Fibroblast of peridontal ligament (primary cell): ENCODE measurements around the gene NEU4.
"Not testable (repeated sequence)": the region's sequence is repeated elsewhere in the genome, so short reads cannot be mapped to it uniquely, and the experiment has no call there.

Source experiments
- DNase-seq: peaks from one replicate; pipeline ENCODE4 v3.0.0-alpha.2; 2010; ENCODE audit errors: extremely low read depth

Gene NEU4

DNA sequence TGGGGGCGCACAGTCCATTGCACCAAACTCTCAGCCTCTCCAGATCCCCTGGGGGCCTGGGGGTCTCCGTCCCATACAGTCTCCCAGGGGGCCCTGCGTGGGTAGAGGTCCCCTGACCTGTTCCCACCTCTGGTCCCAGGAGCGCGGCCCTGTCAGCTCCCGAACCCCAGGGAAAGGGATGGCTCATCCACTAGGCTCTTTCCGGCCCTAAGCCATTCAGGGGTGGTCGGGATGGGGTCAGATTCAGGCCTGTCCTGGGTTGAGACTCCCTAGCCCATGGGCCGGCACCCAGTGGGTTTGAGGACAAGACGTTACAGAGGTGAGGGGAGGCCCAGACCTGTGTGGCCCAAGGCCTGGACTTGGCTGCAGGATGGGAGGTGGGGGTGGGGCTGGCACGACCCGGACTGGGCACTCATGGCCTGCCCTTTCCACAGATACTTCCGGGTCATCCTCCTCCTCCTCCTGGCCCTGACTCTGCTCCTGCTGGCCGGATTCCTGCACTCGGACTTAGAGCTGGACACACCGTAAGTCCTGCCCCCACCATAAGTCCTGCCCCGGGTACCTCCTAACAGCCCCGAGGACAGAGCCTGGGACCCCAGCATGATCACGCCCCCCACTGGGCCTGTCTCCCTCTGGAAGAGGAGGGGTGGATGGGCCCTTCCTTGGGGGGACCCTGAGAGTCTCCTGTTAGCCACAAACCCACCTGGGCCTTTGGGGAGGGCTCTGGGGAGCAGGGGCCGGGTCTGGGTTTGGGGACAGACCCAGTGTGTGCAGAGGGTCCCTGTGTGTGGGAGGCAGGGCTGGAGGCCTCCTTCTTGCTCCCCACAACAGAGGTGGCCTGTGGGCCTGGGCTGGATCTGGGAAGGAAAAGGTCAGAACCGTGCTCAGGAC is 10.1 kb upstream of the NEU4 start:
- DNase-seq = no peak

- no peak for DNase-seq
Observed at GRCh38 chr2:241799522-241800197, 9.3 kb upstream of the NEU4 start.

- DNase-seq = not testable (repeated sequence)
Observed at GRCh38 chr2:241800198-241800903, 8.6 kb upstream of the NEU4 start.

DNA sequence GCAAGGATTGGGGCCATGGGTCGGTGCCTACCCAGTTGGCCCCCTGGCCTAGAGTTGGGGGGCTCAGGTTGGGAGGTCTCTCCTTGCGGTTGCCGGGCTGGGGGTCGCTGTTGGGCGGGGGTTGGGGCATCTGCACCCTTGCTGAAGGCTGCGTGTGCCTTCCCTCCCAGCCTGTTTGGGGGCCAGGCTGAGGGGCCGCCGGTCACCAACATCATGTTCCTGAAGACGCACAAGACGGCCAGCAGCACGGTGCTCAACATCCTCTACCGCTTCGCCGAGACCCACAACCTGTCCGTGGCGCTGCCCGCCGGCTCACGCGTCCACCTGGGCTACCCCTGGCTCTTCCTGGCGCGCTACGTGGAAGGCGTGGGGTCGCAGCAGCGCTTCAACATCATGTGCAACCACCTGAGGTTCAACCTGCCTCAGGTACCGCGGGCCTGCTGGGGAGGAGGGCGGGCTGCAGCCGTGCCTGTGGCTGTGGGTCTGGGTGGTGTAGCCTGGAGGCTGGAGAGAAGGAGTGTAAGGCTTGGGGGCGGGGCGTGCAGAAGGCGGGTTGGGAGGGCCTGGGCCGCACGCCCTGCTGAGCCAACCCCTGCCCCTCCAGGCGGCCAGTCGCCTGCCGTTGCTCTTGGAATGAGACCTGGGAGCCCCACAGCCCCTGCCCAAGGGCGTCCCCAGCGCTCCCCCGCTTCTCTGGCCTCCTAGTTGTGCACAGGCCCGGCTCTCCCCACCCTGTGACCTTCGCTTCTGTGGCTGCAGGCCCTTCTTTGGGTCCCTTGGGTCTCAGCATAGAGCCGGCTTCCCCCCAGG is 7.2 kb upstream of the NEU4 start:
- DNase-seq = no peak

- DNase-seq = no peak
Observed at GRCh38 chr2:241802421-241803318, 6.3 kb upstream of the NEU4 start.

GRCh38 chr2:241803387-241804325 is 5.3 kb upstream of the NEU4 start:
- DNase-seq = peak; percentile 14

GRCh38 chr2:241804326-241805229 is 4.4 kb upstream of the NEU4 start:
- DNase-seq = no peak

DNA sequence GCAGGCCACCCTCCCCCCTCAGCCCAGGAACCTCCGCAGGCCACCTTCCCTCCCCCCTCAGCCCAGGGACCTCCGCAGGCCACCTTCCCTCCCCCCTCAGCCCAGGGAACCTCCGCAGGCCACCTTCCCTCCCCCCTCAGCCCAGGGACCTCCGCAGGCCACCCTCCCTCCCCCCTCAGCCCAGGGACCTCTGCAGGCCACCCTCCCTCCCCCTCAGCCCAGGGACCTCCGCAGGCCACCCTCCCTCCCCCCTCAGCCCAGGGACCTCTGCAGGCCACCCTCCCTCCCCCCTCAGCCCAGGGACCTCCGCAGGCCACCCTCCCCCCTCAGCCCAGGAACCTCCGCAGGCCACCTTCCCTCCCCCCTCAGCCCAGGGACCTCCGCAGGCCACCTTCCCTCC is 2.8 kb upstream of the NEU4 start:
- DNase-seq = not testable (repeated sequence)

GRCh38 chr2:241808051-241808720 is 807 bp upstream of the NEU4 start:
- DNase-seq = peak; percentile 4

DNA sequence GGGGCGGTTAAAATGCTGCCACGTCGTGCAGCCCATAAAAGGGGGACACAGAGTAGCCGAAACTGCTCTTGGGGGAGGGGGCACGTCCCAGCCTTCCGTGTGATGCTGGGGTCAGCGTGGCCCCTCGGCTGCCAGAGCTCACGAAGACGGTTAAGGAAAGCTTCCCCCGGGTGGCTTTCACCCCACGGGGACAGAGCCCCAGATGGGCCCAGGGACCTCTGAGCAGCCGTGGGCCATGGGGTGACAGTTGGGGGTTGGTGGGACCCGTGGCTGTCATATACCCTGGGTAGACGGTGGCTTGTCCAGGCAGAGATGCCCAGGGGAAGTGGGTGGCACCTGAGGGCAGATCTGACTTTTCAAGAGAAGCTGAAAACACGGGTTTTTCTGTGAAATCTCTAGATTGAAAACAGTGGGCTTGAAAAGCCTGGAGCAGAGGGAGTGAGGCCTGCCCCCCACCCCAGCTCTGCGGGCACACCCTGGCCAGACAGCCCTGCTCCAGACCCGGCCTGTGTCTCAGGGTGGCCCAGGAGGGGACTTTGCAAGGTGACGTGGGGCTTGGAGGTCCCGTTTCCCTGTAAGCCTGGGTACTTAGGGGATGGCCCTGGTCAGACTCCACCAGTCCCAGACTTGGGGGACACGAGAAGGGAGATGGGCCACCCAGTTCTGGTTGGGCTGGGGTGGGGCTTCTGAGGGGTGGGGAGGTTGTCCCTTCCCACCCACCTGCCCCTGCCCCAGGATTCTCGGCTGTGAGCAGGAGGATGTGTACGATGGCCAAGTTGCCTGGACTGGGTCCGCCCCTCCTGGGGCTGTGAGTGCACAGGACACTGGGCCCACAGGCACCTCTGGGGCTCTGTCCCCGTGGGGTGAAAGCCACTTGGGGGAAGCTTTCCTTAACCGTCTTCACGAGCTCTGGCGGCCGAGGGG is 652 bp downstream of the NEU4 start:
- no peak for DNase-seq

DNA sequence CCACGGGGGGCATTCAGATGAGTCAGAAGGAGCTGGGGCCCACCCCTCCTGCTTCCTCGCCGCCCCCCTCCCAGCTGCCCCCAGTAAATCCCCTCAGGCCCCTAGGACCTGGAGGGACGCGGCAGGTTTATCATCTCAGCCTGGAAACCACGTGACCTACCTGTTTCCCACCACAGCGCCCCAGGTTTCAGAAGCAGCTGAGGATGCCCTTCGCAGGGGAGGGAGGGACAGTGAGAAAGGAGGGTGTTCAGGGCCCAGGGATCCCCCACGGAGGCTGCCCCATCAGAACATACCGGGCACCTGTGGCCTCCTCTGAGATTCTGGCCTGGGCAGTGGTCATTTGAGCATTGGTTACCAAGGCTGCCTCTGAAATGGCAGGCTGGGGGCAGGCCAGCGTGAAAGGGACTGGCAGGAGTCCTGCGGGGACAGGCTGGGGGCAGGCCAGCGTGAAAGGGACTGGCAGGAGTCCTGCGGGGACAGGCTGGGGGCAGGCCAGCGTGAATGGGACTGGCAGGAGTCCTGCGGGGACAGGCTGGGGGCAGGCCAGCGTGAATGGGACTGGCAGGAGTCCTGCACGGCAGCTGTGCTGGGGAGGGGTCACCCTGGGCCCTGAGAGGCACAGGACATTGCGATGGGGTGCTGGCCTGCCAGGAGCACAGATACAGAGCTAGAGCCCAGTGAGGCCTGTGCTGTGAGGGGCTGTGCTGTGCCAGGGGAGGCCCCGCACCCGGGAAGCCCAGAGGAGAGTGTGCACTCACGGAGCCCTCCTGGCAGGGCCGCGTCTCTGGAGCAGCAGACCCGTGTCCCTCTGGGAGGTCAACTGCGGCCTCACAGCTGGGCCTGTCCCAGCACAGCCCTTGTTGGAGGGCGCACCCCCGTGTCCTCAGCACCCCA is 1.6 kb downstream of the NEU4 start:
- no peak for DNase-seq

DNA sequence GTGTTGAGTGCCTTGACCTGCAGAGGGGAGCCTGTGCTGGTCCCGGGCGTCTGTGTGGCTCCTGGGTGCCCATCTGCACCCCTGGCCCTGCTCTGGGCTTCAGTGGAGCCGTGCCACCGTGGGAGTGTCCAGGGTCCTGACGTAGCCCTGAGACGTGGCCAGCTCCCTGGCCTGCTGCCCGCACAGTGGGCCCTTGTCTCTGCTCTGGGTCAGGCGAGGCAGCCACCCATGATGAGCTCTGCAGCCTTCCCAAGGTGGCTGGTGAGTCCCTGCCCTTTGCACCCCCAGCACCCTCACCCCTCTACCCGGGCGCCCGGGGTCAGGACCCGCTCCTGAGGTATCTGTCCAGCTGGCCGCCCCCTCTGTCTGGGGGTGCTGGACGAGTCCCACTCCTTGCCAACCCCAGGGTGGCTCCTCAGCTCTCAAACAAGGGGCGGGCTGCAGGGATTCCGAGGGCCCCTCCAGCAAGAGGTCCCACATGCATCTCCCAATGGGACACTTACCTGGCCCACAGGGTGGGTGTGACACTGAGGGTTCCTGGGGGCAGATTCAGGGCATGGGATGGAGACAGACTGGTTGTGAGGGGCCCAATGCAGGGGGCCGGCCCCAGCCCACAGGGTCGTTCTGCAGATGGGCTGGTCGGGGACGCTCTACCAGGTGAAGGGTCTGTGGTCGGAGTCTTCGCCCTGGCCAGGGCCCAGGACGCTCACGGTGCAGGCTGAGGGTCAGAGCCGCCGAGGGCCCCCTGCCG is 2.4 kb downstream of the NEU4 start:
- no peak for DNase-seq

GRCh38 chr2:241811952-241812729 is 3.1 kb downstream of the NEU4 start:
- DNase-seq = no peak
